HepG2 (cell line): Measurements from ENCODE around the gene MAMDC2.

Source experiments
- KLF11 ChIP-seq: IDR thresholded peaks from 2 replicates; pipeline ENCODE4 v1.6.1; 2016; ENCODE audit warnings: missing compliant biosample characterization
- PHB2 ChIP-seq: fragments of 450-650 bp; IDR thresholded peaks from 2 replicates; pipeline ENCODE4 v1.6.1; 2018; ENCODE audit not compliant: partially characterized antibody

DNA sequence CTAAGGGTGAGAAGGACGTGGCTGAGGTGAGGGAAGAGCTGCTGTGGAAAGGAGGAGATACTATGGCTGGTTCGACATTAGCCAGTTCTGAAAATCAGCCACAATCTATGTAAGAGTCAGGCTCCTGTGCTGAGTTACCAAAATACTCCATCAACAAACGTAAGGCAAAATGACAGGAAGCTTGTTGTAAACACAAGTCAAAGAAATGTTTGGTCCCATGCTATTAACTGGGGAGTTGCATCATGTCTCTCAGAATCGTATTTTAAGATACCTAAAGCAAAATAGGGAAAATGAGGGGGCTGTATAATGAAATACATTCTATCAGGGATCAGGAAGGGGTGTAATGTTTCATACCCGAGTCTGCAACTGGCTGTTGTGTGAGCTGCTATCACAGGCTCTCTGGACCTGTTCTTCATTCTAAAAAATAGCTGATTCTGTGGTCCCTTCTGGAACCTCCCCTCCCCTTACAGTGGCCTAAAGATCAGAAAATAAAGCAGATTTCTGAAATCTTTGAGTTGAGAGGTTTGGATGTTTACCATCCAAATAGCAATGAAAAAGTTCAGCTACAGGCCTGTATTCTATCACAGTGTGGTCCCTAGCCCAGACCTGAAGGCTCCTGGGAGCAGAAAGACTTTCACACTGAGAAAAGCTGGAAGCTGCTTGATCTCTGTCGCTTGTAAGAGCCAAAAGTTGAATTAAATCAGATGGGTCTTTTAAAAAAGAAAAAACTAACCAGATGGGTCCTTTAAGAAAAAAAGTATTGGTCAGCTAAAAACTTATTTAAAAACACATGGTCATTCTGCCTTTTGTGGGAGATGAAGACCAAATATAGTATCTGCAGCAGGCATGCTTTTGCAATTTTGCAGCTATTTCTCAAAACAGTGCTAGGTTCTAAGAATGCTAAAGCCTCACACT, 117.3 kb downstream of the MAMDC2 start:
- TF ChIP-seq KLF11 (CRISPR knock-in tag): no peak
- no peak for TF ChIP-seq PHB2
